Left lung (tissue), 10 donors: ENCODE measurements around the gene HDAC9. TPM values are rescaled to one million over a fixed set of nuclear protein-coding genes. Genes with fewer than 3 reads are reported as not detected.

ENCODE experiments used
- ATAC-seq: fragments of 200-7000 bp; cut with Tn5 transposase; one replicate; pipeline ENCODE4 v1.9.1; 2020; ENCODE audit warnings: moderate library complexity
- DNase-seq, 4 donors: peaks; one replicate each; pipeline ENCODE4 v3.0.0-alpha.2; 2013 to 2020
- H3K27ac ChIP-seq, 2 donors: fragments of 200-600 bp; sonication (generic) in 1 of 2; one replicate each; pipeline versions ENCODE4 v1.5.0 to v1.8.0; 2020 to 2021
- H3K27me3 ChIP-seq, 2 donors: fragments of 200-600 bp; sonication (generic) in 1 of 2; one replicate each; pipeline versions ENCODE4 v1.5.0 to v1.8.0; 2020 to 2021
- H3K36me3 ChIP-seq, 2 donors: fragments of 200-600 bp; sonication (generic) in 1 of 2; one replicate each; pipeline versions ENCODE4 v1.5.0 to v1.8.0; 2020 to 2021
- H3K4me1 ChIP-seq, 2 donors: fragments of 200-600 bp; one replicate each; pipeline ENCODE4 v1.8.0; 2021
- H3K4me3 ChIP-seq, 2 donors: fragments of 200-600 bp; sonication (generic) in 1 of 2; one replicate each; pipeline versions ENCODE4 v1.5.0 to v1.8.0; 2020 to 2021; ENCODE audit warnings: mild to moderate bottlenecking in 1 of 2
- H3K9me3 ChIP-seq, 2 donors: fragments of 200-600 bp; sonication (generic) in 1 of 2; one replicate each; pipeline versions ENCODE4 v1.5.0 to v1.8.0; 2020 to 2021
- CTCF ChIP-seq, 2 donors: fragments of 200-600 bp; sonication (generic) in 1 of 2; IDR thresholded peaks; one replicate each; pipeline versions ENCODE4 v1.5.0 to v1.8.0; 2021; ENCODE audit warnings: antibody characterized with exemption in 2 of 2
- intact Hi-C, 2 donors: fragments of 100-400 bp; cut with DNase I; formaldehyde crosslinking; loops; one replicate each; pipeline versions ENCODE4 v1.11.2 to v1.14.2; 2022
- polyA plus RNA-seq, 6 donors: library from polyadenylated mRNA; unstranded; fragments of 120-200 nt; gene quantifications; one replicate each; pipeline ENCODE4 v1.2.1, GENCODE V29; 2013; ENCODE audit not compliant: insufficient read length in 6 of 6
- total RNA-seq, 2 donors: library from RNA; stranded (reverse); fragmentation: NEBNext Ultra II Directional; extraction: Animal tissue kit (Norgen Biotek cat#: 25700); gene quantifications; one replicate each; pipeline ENCODE4 v1.2.1, GENCODE V29; 2021
- donor health status: DM: no; HTN: yes; CAD: no.
- donor health status: DM: no; HTN: no; CAD: no.

HDAC9 gene
- total and polyA plus RNA-seq, 8 donors: 6.7 to 13.2 (median 9.6) TPM

- Histone ChIP-seq H3K27me3 (no peaks in the 10 kb centered on the region), H3K4me3 (no peak overlapping the region), H3K4me1 (no peaks in the 10 kb centered on the region), H3K27ac (no peak overlapping the region), H3K36me3 (no peaks in the 10 kb centered on the region), H3K9me3 (no peaks in the 10 kb centered on the region)
- no peak for ATAC-seq
- intact Hi-C loops: no loop called here
- DNase-seq: no peak
- no peak for TF ChIP-seq CTCF (IDR thresholded peaks at IDR 0.05)
These were observed 408.1 kb downstream of the HDAC9 start for GRCh38 chr7:18903695-18904094.

- Histone ChIP-seq H3K4me3 (no peak overlapping the region), H3K4me1 (no peaks in the 10 kb centered on the region), H3K36me3 (no peaks in the 10 kb centered on the region), H3K27me3 (no peaks in the 10 kb centered on the region), H3K27ac (no peak overlapping the region), H3K9me3 (peaks cover 0 to 3% of the 10 kb centered on the region in 2 donors)
- no peak for TF ChIP-seq CTCF (IDR thresholded peaks at IDR 0.05)
- ATAC-seq: no peak
- intact Hi-C loops: no loop called here
- DNase-seq: no peak
These were observed 409.9 kb downstream of the HDAC9 start for GRCh38 chr7:18905316-18905943.

- DNase-seq: no peak
- no peak for ATAC-seq
- no peaks in the 10 kb centered on the region for H3K4me1 ChIP-seq
- H3K27ac ChIP-seq: no peak overlapping the region
- no peaks in the 10 kb centered on the region for H3K27me3 ChIP-seq
- intact Hi-C loops: no loop called here
- peaks cover 0 to 6% of the 10 kb centered on the region in 2 donors for H3K9me3 ChIP-seq
- H3K36me3 ChIP-seq: no peaks in the 10 kb centered on the region
- TF ChIP-seq CTCF (IDR thresholded peaks at IDR 0.05): no peak
- no peak overlapping the region for H3K4me3 ChIP-seq
These were observed 411.4 kb downstream of the HDAC9 start for GRCh38 chr7:18906901-18907300.

GRCh38 chr7:18913106-18913505 is 417.6 kb downstream of the HDAC9 start:
- H3K4me3 ChIP-seq: no peak overlapping the region
- no peaks in the 10 kb centered on the region for H3K36me3 ChIP-seq
- H3K27me3 ChIP-seq: no peaks in the 10 kb centered on the region
- H3K27ac ChIP-seq: no peak overlapping the region
- intact Hi-C loops: no loop called here
- TF ChIP-seq CTCF (IDR thresholded peaks at IDR 0.05): no peak
- H3K9me3 ChIP-seq: peaks cover 0 to 6% of the 10 kb centered on the region in 2 donors
- H3K4me1 ChIP-seq: no peaks in the 10 kb centered on the region
- DNase-seq (no peak), ATAC-seq (no peak)

GRCh38 chr7:18916826-18917225 is 421.3 kb downstream of the HDAC9 start:
- DNase-seq (no peak), ATAC-seq (no peak)
- Histone ChIP-seq H3K27ac (no peak overlapping the region), H3K4me3 (no peak overlapping the region), H3K36me3 (no peaks in the 10 kb centered on the region), H3K4me1 (no peaks in the 10 kb centered on the region), H3K9me3 (peaks cover 0 to 5% of the 10 kb centered on the region in 2 donors), H3K27me3 (no peaks in the 10 kb centered on the region)
- no peak for TF ChIP-seq CTCF (IDR thresholded peaks at IDR 0.05)
- intact Hi-C loops: no loop called here
